ENCODE measurements around the gene HMGB1. TPM values are rescaled to one million over a fixed set of nuclear protein-coding genes. Genes with fewer than 3 reads are reported as not detected.
"Not testable (repeated sequence)": the region's sequence is repeated elsewhere in the genome, so short reads cannot be mapped to it uniquely, and the experiment has no call there.

HMGB1 gene
- polyA plus RNA-seq, 1 donor = 380 TPM

DNA sequence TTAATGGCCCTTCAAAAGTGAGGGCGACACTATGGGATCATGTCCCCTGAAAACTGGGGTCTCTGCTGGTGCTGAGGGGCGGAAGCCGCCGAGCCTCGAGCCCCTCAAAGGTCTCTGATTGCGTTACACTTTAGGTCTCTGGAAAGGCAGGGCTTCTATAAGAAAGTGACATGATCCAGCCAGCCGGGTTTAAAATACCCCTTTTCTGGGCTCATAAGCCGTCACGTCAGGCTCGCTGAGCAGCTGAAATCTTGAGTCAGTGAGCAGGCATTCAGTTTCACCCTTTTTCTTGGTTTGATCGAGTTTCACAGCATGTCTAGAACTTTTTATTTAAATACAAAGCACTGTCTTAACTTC is 600 bp upstream of the HMGB1 start:
- no peak for DNase-seq (ENCODE audit: low read depth)

DNA sequence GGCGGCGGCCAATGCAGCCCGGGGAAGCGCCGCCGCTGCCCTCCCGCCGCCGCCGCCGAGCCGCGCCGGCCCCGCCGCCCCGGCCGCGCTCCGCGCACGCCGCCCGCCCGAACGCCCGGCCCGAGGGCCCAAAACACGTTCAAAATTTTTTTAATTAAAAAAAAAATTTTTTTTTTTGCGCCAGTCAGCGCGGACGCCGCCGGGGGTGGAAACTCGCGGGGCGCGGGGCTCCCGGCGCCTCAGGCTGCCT is 468 bp downstream of the HMGB1 start:
- DNase-seq (ENCODE audit: low read depth) = no peak

DNA sequence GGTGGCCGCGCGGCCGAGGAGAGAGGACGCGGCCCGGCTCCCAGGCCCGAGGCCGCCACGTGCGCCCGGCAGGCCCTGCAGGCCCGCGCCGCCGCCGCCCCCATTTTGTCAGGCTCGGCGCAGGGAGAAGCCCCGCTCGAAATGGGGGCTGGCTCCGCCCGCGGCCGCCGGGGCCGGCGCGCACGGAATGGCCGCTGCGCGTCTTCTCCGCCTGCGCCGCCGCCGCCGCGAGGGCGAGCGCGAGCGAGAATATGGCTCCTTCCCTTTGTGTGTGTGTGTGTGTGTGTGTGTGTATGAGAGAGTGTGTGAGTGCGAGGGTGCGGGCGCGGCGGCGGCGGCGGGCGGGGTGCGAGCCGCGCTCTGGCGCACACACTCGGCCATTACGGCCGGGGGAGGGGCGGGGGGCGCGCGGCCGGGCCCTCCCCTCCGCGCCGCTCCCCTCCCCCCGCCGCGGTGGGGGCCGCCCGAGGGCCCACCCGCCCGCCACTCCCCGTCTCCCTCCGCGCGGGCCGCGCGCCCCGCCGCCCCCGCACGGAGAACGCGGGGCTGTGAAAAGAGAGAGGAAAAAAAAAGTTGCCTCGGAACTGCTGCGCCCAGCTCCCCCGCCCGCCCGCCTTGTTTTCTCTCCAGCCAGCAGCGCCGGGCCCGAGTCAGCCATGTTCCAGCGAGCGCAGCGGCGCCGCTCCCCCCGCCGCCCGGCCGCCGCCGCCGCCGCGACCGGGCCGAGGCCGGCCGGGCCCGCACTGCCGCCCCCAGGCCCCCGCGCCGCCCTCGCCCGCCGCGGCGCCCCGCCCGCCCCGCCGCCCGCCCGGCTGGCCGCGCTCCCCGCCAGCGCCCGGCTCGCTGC is 1.0 kb downstream of the HMGB1 start:
- DNase-seq (ENCODE audit: low read depth) = peak; percentile 34

DNA sequence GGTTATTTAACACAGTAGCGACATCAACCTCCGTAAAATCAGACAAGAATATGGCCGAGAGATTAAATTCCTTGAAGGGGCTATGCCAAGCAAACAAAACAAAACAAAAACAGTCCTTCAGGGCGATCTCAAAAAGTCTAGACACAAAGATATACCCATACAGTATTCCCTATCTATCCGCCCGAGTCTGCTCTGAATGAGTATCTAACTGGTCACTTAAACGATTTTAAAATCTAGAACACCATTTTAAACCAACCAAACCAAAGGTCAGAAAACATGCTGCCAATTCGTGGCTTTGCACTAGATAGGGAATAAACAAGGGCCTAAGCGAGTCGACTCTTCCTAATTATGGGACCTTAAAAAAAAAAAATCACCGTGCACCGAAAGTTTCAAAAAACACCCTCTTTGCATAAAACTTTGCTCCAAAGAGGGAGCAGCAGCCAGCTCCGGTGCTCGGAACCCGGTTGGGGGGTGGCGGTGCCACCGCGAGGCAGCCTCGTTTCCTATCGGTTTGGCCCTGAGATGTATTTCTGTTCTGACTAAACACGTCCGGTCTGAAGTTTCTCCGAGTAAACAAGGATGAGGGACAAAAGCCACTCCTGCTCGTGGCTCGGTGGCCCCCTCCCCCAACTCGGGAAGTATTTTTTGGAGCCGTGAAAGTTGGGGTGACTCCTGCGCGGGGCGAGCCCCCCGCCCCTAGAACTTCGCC is 1.8 kb downstream of the HMGB1 start:
- peak; percentile 36 for DNase-seq (ENCODE audit: low read depth)

DNA sequence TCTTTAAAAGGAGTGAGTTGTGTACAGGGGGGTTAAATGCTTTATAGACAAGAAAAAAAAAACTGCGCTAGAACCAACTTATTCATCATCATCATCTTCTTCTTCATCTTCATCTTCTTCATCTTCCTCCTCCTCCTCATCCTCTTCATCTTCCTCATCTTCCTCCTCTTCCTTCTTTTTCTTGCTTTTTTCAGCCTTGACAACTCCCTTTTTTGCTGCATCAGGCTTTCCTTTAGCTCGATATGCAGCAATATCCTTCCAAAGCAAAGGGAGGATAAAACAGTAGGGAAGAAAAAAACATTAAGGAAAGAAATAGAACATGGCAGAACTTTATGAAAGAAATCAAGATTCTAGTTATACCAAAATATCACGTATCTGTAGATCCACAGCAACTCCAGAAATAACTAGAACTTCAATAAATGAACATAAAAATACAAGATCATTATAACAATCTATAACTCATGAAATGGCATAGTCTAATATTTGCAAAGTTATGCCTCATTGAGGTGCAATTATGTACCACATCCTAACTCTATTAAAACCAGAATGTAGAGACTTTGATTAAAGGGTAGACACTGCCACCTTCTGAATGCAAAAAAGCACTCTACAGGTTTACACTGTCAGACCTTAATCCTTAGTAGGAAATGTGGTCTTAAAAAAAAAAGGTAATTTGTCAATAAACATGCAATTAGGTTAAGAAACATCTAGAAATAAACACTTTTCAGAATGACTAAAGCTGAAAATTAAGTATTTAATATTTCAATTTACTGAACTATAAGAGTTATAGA is 4.3 kb downstream of the HMGB1 start:
- peak; percentile 41 for DNase-seq (ENCODE audit: low read depth)

DNA sequence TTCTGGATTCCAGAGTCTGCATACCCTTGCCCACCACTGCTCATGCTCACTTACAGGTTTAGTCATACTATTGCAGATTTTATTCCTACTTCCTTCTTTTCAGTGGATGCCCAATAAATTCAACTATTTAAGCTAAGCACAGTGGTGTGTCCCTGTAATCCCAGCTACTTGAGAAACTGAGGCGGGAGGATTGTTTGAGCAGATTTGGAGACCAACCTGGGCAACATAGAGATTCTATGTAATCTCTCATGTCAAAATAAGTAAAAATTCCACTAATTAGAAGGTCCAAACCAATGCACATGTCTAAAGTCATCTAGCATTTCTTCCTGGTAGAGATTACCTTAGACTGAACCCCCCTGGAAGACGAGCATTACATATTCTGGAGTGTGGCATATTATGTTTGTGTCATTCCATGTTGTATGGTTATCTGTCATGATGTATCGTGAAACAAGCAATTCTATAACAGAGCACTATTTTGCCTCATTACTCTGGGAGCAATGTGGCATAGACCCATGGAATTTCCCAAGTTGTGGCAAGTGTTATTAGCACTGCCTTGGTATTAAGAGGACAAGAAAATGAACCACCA is 8.3 kb downstream of the HMGB1 start:
- no peak for DNase-seq (ENCODE audit: low read depth)

DNA sequence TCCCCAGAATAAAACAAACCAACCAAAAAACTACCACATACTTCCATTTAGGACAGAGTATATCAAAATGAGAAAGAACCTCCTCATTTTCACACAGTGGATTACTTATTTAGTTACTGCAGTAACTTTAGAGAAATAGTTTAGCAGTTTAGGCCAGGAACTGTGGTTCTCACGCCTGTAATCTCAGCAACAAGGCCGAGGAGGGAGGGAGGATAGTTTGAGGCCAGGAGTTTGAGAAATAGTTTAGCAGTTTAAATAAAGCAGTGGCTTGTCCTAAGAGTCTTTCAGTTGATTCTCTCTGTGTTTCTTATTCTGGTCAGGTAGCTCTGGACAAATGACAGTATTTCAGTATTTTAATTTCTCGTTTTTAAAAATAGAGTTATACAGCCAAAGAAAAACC is 9.4 kb downstream of the HMGB1 start:
- no peak for DNase-seq (ENCODE audit: low read depth)

DNA sequence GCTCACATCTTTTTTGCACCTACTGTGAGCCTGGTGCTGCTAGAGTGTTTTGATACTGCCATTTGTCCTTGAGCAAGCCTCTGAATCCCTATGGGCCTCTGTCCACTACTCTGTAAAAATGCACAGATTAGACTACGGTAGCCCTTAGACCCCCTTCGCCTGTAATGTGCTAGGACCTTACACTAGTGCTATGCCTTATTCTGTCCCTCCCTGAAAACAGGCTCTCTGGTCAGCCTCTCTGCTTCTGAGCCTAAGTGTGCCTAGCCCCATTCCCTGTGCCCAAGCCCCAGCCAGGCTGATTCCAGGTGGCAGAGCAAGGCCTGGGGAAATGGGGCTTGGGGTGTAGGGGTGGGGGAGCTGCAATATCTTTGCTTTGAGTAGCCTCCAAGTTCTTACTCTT is 10.7 kb downstream of the HMGB1 start:
- no peak for DNase-seq (ENCODE audit: low read depth)

DNA sequence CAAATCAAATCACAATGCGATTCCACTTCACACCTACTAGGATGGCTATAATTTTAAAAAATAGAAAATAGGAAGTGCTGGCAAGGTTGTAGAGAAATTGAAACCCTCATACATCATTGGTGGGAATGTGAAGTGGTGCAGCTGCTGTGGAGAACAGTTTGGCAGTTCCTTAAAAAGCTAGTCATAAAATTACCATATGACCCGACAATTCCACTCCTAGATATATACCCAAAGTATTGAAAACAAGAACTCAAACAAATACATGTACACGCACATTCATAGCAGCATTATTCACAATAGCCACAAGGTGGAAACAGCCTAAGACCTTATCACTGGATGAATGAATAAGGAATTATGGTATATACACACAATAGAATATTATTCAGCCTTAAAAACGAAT is 12.0 kb downstream of the HMGB1 start:
- DNase-seq (ENCODE audit: low read depth) = no peak

DNA sequence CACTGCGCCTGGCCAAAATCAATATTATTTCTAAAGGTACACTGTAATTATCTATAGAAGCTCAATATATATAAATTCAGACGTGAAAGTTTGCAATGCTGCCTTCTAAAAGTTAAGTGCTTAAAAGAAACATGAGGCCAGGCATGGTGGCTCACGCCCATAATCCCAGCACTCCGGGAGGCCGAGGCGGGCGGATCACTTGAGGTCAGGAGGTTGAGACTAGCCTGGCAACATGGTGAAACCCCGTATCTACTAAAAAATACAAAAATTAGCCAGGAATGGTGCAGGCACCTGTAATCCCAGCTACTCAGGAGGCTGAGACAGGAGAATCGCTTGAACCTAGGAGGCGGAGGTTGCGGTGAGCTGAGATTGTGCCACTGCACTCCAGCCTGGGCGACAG is 14.3 kb downstream of the HMGB1 start:
- DNase-seq (ENCODE audit: low read depth) = not testable (repeated sequence)

DNA sequence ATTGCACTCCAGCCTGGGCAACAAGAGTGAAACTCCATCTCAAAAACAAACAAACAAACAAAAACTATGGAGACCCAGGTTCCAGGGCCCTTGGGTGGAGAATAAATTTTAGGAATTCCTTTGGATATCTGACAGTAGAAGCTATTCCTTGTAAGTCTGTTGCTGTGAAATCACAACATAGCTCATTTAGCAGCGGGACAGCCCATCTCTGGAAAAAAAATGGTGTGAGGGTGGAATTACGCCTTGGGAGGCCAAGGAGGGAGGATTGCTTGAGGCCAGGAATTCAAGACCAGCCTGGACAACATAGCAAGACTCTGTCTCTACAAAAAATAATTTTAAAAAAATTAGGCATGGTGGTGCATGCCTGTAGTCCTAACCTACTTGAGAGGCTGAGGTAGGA is 15.7 kb downstream of the HMGB1 start:
- DNase-seq (ENCODE audit: low read depth) = no peak

DNA sequence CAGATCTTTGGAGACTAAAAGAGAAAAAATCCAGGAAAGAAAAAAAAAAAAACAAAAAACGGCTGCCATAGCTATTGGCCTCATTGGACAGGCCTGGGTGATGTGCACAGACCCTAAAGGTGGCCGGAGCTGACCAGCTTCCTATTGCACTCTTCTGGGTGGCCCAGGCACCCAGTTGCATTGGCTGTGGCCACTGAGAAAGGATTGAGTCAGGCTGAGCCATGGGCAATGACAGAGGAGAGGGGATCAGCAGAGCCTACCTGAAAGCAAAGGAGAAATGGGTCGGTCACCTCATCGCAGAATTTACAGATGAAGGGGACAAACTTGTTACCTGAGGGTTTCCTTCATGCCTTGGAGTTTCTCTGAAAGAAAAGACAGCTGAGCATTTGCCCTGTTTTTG is 17.3 kb downstream of the HMGB1 start:
- DNase-seq (ENCODE audit: low read depth) = no peak

DNA sequence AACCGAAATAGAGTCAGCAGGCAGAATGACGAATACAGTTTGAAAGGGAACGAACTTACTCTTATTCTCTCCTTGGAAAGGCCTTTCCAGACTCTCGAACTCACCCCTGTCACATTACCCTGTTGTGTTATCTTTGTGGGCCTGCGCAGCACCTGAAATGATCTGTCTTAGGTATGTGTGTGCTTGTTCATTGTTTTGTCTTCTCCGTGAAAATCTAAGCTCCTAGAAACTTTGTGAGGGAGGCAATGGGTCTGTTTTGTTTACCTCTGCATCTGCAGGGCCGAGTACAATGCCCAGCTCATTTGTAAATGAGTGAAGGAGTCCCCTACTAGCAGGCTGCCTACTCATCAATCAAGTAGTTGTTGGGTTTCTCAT is 19.6 kb downstream of the HMGB1 start:
- DNase-seq (ENCODE audit: low read depth) = no peak

DNA sequence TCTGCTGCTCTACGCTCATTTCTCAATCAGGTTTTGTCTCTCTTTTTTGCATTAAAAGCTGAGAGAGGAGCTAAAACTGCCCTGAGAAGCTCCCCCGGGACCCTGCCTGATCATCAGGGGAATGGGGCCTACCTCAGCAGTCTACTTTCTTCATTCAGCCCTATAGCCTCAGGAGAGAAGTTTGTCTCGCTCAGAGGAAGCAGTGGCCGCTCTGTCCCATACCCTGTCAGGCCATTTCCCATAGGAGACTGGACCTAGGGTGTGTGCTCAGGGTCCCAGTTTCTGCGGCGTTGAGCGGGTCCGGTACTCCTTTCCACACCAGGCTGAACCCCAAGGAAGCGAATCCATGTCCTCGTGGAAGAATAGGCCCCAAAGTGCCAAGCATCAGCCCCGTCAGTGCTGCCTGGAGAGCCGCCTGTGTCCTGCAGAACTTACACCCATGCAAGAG is 21.8 kb downstream of the HMGB1 start:
- no peak for DNase-seq (ENCODE audit: low read depth)

DNA sequence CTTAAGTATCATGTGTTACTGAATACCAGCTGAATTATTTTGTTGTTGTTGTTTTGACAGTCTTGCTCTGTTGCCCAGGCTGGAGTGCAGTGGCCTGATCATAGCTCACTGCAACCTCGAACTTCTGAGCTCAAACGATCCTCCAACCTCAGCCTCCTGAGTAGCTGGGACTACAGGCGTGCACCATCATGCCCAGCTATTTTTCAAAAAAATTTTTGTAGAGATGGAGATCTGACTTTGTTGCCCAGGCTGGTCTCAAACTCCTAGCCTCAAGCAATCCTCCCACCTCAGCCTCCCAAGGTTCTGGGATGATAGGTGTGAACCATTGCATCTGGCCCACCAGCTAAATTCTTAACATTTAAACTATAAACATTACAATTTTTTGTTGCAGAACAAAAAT is 22.2 kb downstream of the HMGB1 start:
- not testable (repeated sequence) for DNase-seq (ENCODE audit: low read depth)

DNA sequence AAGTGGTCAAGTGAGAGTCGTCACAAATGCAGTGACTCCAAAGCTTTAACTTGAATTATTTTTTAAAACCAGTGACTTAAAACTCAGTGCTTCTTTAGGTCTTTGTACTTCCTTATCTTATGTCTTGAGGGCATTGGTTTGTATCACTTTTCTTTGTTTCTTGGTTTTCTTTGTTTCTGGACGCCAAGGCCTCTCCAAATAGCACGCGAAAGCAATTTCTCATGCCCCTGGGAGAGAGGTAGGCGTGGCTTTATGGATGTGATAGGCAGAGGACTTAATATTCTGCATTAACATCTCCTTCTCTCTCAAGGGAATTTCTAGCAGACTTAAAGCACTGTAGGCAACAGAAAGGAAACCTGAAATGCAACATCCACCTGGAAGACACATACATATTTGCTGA is 22.8 kb downstream of the HMGB1 start:
- no peak for DNase-seq (ENCODE audit: low read depth)

DNA sequence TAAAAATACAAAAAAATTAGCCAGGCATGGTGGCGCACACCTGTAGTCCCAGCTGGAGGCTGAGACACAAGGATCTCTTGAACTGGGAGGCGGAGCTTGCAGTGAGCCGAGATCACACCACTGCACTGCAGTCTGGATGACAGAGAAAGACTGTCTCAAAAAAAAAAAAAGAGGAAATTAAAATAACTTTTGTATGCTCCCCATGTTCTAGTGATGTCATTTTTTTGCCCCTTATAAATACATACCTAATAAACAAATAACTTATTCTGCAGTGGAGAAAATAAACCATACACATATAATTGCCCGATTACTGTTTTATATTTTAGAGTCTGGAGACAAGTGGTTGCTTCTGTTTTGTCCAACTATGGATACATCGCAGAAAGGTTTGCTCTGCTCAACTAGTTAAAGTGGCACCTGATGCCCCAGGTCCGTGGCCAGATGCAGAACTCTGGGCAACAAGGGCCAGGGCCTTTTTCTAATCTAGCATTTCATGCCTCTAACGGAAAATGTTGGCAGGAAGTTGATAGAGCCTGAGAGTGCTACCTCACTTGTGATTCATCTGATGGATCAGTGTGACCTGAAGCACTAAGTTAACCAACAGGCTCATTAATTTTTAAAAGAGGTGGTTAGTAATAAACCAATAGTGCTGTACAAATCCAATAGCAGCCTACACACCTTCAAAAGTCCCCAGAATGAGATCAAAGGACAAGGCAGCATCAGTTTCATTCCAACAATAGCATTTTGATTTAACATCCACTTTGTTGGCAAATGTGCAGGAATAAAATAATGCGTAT is 24.6 kb downstream of the HMGB1 start:
- no peak for DNase-seq (ENCODE audit: low read depth)

DNA sequence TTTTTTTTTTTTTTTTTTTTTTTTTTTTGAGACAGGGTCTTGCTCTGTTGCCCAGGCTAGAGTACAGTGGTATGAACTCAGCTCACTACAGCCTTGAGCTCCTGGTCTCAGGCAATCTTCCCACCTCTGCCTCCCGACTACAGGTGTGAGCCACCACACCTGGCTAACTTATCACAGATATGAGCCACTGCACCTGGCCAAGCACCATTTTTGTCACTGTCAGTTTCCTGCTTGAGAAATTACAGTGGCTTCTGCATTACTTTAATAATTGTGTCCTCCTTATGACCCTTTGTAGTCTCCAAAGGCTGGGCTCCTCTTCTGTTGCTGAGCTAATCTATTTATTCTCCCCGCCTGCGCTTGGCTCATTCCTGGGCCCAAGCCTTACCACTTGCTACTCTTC is 27.4 kb downstream of the HMGB1 start:
- no peak for DNase-seq (ENCODE audit: low read depth)

DNA sequence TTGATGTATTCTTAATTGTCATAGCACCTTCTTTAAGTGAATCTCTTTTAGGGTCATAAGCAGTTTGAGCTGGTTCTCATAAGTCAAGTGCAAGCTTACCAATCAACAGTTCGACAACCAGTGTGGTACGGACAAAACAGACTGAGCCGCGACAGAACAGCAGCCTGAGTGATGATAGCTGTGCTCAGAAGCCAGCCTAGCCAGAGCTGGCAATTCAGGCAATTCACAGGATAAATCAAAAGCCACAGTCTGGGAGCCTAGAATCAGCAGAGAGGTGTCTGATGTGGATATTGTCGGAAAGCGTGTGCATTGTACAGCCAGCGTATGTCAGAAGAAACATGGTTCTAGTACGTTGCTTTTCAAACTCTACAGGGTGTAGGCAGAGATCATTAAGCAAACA is 28.6 kb downstream of the HMGB1 start:
- DNase-seq (ENCODE audit: low read depth) = no peak

DNA sequence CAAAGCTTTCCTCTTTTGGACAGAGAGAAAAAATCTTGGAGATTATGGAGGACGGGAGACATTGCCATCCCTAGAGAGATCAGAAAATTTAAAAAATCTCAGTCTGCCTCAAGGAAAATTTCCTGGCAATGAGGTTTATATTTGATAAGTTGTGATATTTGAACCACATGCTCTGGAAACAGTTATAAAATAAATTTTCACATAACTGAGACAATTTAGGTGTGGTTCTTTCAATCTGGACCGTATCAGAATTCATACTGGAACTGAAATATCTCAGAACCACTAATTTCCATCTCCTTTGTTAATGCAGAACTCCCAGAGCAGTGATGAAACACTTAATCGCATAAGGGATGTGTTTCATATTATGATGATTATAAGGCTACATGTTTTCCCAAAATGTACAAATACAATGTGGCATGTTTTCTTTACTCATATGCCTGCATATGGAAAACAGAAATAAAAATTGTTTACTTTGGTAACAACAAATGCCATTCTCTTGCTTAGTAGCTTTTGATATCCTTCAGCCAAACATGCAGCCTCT is 29.8 kb downstream of the HMGB1 start:
- DNase-seq (ENCODE audit: low read depth) = no peak

DNA sequence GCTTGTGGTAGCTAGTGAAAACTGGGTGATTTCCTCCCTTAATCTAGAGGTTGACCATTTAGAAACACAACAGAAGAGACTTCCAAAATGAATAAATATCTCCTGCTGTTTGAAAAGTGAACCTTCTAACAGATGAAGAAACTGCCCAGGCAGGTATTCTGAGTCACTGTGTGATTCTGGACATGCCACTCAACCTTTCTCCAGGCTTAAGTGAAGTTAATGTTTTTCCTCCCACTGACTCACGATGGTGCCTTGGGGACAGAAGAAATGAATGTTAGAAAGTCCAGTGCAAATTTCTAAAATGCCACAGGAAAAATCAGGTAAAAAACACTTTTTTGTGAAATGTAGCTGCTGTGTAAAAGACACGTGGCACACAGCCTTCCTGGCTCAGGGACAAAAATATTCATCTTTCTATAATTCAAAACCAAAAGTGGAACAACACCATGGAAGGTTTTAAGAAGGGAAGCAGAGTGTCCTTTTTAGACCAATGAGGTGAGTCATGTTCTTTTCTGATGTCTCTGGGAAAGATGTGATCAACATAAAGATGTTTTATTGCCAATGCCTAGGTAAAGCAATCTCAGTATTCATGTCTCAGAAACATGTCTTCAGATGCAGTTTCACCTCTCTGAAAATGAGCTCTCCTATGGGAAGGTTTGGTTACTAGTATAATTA is 34.3 kb downstream of the HMGB1 start:
- no peak for DNase-seq (ENCODE audit: low read depth)

Data from forelimb muscle (tissue), 1 donor.